Adipose tissue (tissue), 3 donors: ENCODE results near the gene SDR42E2. TPM values are rescaled to one million over a fixed set of nuclear protein-coding genes. Genes with fewer than 3 reads are reported as not detected.
"Not testable (repeated sequence)": the region's sequence is repeated elsewhere in the genome, so short reads cannot be mapped to it uniquely, and the experiment has no call there.

Experiments
- H3K27ac ChIP-seq: one replicate; pipeline ENCODE4 v1.5.1; 2013; ENCODE audit warnings: low read depth, low read length
- whole genome bisulfite sequencing, 3 donors: extraction: QIAGEN DNeasy Blood & Tissue Kit; methylation state at CpG; one replicate each; pipeline ENCODE4 v1.1.7; 2013; 5-methylcytosine and 5-hydroxymethylcytosine counted together
- polyA plus RNA-seq, 3 donors: library from polyadenylated mRNA; stranded (reverse); fragments of 200-250 nt; gene quantifications; one replicate each; pipeline ENCODE4 v1.2.3, GENCODE V29; 2013
- donor health status: healthy with polysubstance abuse.
- donor health status: Bipolar disorder and iron deficiency.
- donor health status: healthy.

The SDR42E2 gene
- polyA plus RNA-seq, 3 donors, result not detected

DNA sequence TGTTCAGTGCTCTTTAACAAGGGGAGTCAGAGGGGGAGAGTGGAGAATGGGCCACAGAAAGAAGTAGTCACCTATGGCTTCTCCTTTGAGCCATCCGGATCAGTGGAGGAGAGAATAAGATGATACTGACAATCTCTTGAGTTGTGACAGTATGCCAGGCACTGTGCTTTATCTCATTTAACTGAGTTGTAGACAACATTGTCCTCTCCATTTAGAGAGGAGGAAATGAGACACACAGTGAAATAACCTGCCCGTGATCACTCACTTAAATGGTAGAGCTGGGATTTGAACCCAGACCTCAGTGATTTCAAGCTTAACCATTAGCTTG is 25.9 kb downstream of the SDR42E2 start:
- 69 to 71% (median 69%) methylated on average over 2 of the region's 2 CpGs for WGBS, 3 donors
- no peak overlapping the region for H3K27ac ChIP-seq

GRCh38 chr16:22188595-22189442 is 26.5 kb downstream of the SDR42E2 start:
- no peak overlapping the region for H3K27ac ChIP-seq
- 21 to 26% (median 24%) methylated on average over 8 of the region's 8 CpGs for WGBS, 3 donors

GRCh38 chr16:22189473-22190080 is 27.3 kb downstream of the SDR42E2 start:
- 1% methylated on average over 18 of the region's 18 CpGs for WGBS, 3 donors
- H3K27ac ChIP-seq, result no peak overlapping the region

GRCh38 chr16:22190081-22190775 is 27.9 kb downstream of the SDR42E2 start:
- WGBS, 3 donors, result 0 to 1% (median 0%) methylated on average over 66 to 72 of the region's 72 CpGs
- H3K27ac ChIP-seq, result no peak overlapping the region

- peak overlapping the region; percentile 63 for H3K27ac ChIP-seq
- WGBS, 3 donors, result 0 to 1% (median 1%) methylated on average over 41 to 43 of the region's 43 CpGs
Measured at GRCh38 chr16:22190776-22191531, 28.6 kb downstream of the SDR42E2 start.

DNA sequence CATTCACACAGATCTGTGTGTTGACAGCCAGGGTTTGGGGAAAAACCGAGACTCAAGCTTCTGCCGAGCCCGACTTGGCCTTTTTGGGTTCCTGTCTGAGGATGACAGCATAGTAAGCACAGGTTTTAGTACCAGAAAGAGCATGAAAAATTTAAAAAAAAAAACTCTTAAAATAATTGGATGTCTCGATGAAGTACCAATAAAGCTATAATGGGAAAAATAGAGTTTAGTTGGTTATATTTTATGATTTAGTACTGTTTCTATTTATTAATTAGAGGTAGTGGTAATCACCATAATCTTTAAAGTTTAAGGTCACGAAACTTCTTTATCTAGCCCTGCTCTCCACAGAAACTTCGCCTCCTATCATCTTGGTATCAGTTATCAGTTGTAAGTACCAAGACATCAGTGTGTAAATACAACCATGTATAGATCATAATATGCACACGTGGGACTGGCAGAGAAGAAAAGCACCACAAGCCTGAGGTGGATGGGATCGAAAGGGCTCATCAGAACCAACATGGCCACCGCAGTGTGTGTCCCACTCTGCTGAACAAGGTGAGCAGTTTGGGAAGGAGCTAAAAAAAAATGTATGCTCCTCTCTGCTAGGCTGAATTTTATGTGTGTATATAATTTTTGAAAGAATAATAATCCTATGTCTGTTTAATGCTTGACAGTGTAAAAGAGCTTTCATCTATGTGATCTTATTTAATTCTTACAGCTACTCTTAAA is 29.4 kb downstream of the SDR42E2 start:
- WGBS, 3 donors, result 6 to 7% (median 7%) methylated on average over 9 of the region's 9 CpGs
- peak overlapping the region; percentile 63 for H3K27ac ChIP-seq

- 13 to 34% (median 15%) methylated on average over 16 of the region's 16 CpGs for WGBS, 3 donors
- no peak overlapping the region for H3K27ac ChIP-seq
Measured at GRCh38 chr16:22192261-22193062, 30.2 kb downstream of the SDR42E2 start.

- no peak overlapping the region for H3K27ac ChIP-seq
- 77 to 88% (median 87%) methylated on average over 2 of the region's 2 CpGs for WGBS, 3 donors
Measured at GRCh38 chr16:22193063-22193411, 30.7 kb downstream of the SDR42E2 start.

GRCh38 chr16:22194707-22195444 is 32.6 kb downstream of the SDR42E2 start:
- H3K27ac ChIP-seq, result no peak overlapping the region
- WGBS, 3 donors, result 74 to 80% (median 78%) methylated on average over 9 of the region's 9 CpGs

DNA sequence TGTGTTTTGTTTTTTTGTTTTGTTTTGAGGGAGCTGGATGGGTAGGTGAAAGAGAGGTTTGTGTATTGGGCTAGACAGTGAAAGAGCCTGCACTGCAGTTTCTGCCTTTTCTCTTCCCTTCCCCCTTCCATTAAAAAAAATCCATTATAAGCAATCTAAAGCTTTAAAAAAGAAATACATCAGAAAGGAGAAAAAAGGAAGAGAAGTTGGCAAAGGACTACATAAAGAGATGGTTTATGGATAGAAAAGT is 33.1 kb downstream of the SDR42E2 start:
- H3K27ac ChIP-seq, result no peak overlapping the region

DNA sequence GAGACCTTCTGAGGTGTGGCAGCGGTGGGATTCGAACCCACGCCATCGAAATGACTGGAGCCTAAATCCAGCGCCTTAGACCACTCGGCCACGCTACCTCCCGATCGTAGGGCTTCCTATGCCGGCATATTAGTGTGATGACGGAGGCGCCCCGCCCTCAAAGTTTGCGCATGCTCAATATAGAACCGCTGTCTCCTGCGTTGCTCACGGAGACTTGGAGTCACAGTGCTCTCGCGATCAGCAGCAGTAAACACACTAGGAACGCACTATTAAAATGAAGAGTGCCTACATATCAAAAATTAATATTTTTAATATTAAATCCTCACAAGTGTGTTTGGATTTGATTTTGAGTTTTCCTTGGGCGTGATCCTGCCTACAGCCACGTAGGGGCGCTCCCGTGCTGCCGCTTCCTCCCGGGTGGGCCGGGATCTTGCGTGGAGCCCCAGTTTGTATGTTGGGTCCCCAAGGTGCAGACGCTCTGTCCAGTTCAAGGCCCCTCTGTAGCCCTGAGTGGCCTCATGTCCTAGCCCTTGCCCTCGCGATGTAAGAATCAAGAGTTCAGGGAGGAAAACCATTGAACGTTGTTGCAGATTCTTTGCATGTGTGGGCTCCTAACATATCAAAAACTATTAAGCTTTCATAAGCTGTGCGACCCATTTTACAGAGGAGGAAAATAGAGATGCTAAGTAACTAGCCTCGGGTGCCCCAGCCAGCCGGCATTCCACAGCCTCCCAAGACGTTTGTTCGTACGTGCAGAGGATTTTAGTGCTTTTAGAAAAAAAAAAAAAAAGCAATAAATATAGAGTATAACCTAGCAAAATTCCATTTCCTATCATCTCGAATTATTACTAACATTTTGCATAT is 33.6 kb downstream of the SDR42E2 start:
- H3K27ac ChIP-seq, result peak overlapping the region; percentile 32
- WGBS, 3 donors, result 2 to 3% (median 2%) methylated on average over 39 of the region's 39 CpGs

- WGBS, 3 donors, result 35 to 40% (median 39%) methylated on average over 20 of the region's 20 CpGs
- H3K27ac ChIP-seq, result not testable (repeated sequence)
Measured at GRCh38 chr16:22196559-22197168, 34.4 kb downstream of the SDR42E2 start.

DNA sequence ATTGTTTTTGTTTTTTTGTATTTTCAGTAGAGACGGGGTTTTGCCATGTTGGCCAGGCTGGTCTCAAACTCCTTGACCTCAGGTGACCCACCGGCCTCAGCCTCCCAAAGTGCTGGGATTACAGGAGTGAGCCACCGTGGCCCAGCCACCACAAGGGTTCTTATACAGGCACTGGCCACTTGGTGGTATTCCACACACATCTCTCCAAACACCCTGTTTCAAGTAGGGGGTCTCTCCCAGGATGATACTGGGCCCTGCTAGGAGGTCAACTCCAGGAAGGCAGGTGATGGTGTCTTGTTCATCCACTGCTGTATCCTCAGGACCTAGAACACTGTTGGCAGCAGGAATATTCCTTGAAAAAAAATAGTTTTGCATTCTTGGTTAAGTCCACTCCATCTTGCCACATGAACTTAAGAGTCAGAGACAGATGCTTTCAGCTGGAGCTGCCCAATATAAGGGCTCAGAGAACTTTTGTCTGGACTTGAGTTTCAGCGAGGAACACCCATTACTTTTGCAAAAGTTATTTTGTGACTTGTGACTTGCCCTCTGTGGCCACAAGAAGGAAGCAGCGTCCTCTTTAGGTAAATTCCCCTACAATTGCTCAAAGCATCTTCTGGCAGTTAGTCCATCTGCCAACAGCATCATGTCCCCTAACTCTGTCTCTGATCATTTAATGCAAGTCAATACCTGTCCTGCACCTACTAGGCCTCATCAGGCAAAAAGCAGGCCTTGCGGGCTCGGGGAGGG is 36.4 kb downstream of the SDR42E2 start:
- H3K27ac ChIP-seq, result no peak overlapping the region
- WGBS, 3 donors, result 75 to 83% (median 78%) methylated on average over 7 of the region's 7 CpGs

DNA sequence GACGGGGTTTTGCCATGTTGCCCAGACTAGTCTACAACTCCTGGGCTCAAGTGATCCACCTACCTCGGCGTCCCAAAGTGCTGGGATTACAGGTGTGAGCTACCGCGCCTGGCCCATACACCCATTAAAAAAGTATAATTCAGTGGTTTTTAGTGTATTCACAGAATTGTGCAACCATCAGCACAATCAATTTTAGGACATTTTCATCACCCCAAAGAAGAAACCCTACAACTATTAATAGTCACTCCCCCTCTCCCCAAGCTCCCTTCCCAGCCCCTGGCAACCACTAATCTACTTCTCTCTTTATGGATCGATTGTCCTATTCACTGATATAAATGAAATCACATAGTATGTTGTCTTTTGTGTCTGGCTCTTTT is 39.9 kb downstream of the SDR42E2 start:
- no peak overlapping the region for H3K27ac ChIP-seq
- WGBS, 3 donors, result 90 to 94% (median 92%) methylated on average over 6 of the region's 6 CpGs

DNA sequence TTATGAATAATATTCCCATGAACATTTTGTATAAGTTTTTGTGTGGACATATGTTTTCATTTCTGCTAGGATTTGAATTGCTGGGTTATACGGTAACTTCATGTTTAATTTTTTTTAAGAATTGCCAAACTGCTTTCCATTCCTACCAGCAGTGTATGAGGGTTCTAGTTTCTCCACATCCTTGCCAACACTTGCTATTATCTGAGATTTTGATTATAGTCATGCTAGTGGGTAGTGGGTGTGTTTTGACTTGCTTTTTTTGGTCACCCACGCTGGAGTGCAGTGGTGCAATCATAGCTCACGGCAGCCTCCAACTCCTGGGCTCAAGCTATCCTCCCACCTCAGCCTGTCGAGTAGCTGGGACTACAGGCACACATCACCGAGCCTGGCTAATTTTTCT is 40.8 kb downstream of the SDR42E2 start:
- WGBS, 3 donors, result 86 to 90% (median 90%) methylated on average over 5 of the region's 5 CpGs
- H3K27ac ChIP-seq, result no peak overlapping the region
